HG02798 (cell line): ENCODE results near the gene MICAL2.

Source experiments
- ATAC-seq: cut with Tn5 transposase; IDR thresholded peaks from one replicate; pipeline ENCODE4 v1.9.1; 2021; ENCODE audit warnings: mild to moderate bottlenecking; ENCODE audit not compliant: unreplicated experiment, poor library complexity

The MICAL2 gene

GRCh38 chr11:12218909-12219308 lies 108.5 kb downstream of the MICAL2 start:
- ATAC-seq, result no peak

GRCh38 chr11:12219757-12220156 lies 109.4 kb downstream of the MICAL2 start:
- ATAC-seq, result no peak

GRCh38 chr11:12220305-12220704 lies 109.9 kb downstream of the MICAL2 start:
- ATAC-seq, result no peak

- no peak for ATAC-seq
These were observed 110.7 kb downstream of the MICAL2 start for GRCh38 chr11:12221051-12221535.

GRCh38 chr11:12222055-12222792 lies 111.8 kb downstream of the MICAL2 start:
- ATAC-seq, result no peak

GRCh38 chr11:12223771-12224536 lies 113.6 kb downstream of the MICAL2 start:
- ATAC-seq, result no peak

- peak; percentile 96 for ATAC-seq
These were observed 114.1 kb downstream of the MICAL2 start for GRCh38 chr11:12224537-12224893.

GRCh38 chr11:12225046-12225739 lies 114.8 kb downstream of the MICAL2 start:
- ATAC-seq, result no peak

GRCh38 chr11:12226093-12226492 lies 115.7 kb downstream of the MICAL2 start:
- ATAC-seq, result no peak

GRCh38 chr11:12229450-12230229 lies 119.2 kb downstream of the MICAL2 start:
- ATAC-seq, result no peak

GRCh38 chr11:12232160-12232559 lies 121.8 kb downstream of the MICAL2 start:
- ATAC-seq, result no peak

GRCh38 chr11:12232817-12233601 lies 122.6 kb downstream of the MICAL2 start:
- ATAC-seq, result no peak

- ATAC-seq, result no peak
These were observed 123.2 kb downstream of the MICAL2 start for GRCh38 chr11:12233602-12233925.

GRCh38 chr11:12234221-12234620 lies 123.8 kb downstream of the MICAL2 start:
- no peak for ATAC-seq

GRCh38 chr11:12235080-12235479 lies 124.7 kb downstream of the MICAL2 start:
- no peak for ATAC-seq

GRCh38 chr11:12235553-12235946 lies 125.2 kb downstream of the MICAL2 start:
- ATAC-seq, result no peak

GRCh38 chr11:12235947-12236743 lies 125.8 kb downstream of the MICAL2 start:
- ATAC-seq, result peak; percentile 56

GRCh38 chr11:12236744-12237101 lies 126.3 kb downstream of the MICAL2 start:
- ATAC-seq, result no peak

GRCh38 chr11:12237381-12237784 lies 127.0 kb downstream of the MICAL2 start:
- ATAC-seq, result no peak
